Muscle layer of colon (tissue), 2 donors: ENCODE data around the gene ANKRD65.

Source experiments
- H3K27ac ChIP-seq: one replicate; pipeline ENCODE4 v1.7.0; 2013; ENCODE audit warnings: low read depth, mild to moderate bottlenecking, low read length, moderate library complexity
- H3K27me3 ChIP-seq, 2 donors: one replicate each; pipeline ENCODE4 v1.7.0; 2013; ENCODE audit warnings: low read length in 2 of 2, mild to moderate bottlenecking in 2 of 2; ENCODE audit not compliant: insufficient read depth in 2 of 2, control insufficient read depth in 1 of 2
- H3K36me3 ChIP-seq: one replicate; pipeline ENCODE4 v1.7.0; 2013; ENCODE audit warnings: mild to moderate bottlenecking, low read length; ENCODE audit not compliant: insufficient read depth
- H3K4me1 ChIP-seq: one replicate; pipeline ENCODE4 v1.7.0; 2013; ENCODE audit warnings: mild to moderate bottlenecking, low read length; ENCODE audit not compliant: insufficient read depth
- H3K4me3 ChIP-seq, 2 donors: one replicate each; pipeline ENCODE4 v1.7.0; 2013; ENCODE audit warnings: low read length in 2 of 2, low read depth in 1 of 2, mild to moderate bottlenecking in 1 of 2, moderate library complexity in 1 of 2
- H3K9ac ChIP-seq: one replicate; pipeline ENCODE4 v1.7.0; 2013; ENCODE audit warnings: low read length
- H3K9me3 ChIP-seq: one replicate; pipeline ENCODE4 v1.7.0; 2013; ENCODE audit warnings: mild to moderate bottlenecking, low read length
- donor health status: abdominal sarcoma.
- donor health status: Adenocarcinoma of cecum.

ANKRD65 gene

GRCh38 chr1:1440262-1441001 is 19.4 kb upstream of the ANKRD65 start:
- H3K4me1 ChIP-seq = peaks cover 34% of the 10 kb centered on the region

DNA sequence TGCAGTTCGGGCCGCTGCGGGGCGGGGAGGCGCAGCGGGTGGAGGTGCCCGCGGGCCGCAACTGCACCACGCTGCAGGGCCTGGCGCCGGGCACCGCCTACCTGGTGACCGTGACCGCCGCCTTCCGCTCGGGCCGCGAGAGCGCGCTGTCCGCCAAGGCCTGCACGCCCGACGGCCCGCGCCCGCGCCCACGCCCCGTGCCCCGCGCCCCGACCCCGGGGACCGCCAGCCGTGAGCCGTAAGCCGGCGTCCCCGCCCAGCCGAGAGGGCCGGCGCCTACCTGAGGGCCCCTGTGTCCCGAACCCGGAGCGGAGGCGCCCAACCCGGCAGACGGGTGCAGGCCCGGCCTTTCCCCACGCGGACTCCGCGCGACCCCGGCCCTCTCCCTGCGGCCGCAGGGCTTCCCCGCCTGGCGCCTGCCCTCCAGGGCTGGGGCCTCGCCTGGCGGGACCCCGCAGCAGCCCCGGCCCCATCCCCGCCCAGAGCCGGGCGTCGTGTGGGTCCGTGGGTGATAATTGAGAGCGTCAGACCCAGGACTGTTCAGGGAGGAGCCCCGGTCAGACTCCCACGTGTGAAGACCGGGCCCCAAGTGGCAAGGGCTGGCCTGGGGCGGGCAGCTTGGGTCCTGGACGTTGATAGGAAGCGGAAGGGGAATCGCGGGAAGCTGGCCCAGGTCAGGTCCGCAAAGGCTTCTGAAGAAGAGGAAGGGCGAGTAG is 18.6 kb upstream of the ANKRD65 start:
- Histone ChIP-seq H3K27ac (no peak overlapping the region), H3K4me1 (peaks cover 40% of the 10 kb centered on the region)

More at GRCh38 chr1:1440262-1441001, 19.4 kb upstream of the ANKRD65 start:
- no peak overlapping the region for H3K9ac ChIP-seq
- H3K9me3 ChIP-seq = no peaks in the 10 kb centered on the region
- no peak overlapping the region for H3K27ac ChIP-seq
- H3K36me3 ChIP-seq = no peaks in the 10 kb centered on the region
- no peak overlapping the region for H3K4me3 ChIP-seq
- no peaks in the 10 kb centered on the region for H3K27me3 ChIP-seq

DNA sequence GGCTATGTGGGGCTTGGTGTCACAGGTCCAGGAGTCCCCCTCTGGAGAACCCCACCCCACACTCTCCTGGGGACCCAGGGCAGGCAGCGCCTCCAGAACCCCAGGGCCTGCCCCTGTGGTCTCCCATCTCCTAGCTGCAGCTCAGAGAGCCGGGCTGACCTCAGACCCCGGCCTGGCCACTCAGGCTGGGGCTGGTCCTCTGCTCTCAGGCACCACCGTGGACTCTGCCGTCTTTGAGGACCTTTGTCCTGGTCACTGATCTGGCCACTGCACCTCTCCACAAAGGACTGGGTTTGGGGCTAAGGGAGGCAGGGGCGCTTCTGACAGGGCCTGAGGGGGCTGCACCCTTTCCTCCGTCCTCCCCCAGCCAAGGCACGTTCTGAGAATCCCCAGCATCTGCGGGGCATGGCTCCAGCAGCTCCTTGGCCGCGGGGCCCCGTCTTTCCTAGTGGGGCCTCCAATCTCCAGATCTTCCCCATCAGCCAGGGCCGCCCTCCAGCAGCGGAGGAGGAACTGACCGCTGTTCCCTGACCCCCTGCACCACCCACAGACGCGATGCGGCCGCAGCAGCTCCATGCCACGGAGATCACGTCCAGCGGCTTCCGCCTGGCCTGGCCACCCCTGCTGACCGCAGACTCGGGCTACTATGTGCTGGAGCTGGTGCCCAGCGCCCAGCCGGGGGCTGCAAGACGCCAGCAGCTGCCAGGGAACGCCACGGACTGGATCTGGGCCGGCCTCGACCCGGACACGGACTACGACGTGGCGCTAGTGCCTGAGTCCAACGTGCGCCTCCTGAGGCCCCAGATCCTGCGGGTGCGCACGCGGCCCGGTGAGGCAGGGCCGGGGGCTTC is 17.7 kb upstream of the ANKRD65 start:
- Histone ChIP-seq H3K36me3 (no peaks in the 10 kb centered on the region), H3K27me3 (no peaks in the 10 kb centered on the region), H3K4me1 (peaks cover 50% of the 10 kb centered on the region), H3K9ac (no peak overlapping the region), H3K4me3 (no peak overlapping the region), H3K9me3 (no peaks in the 10 kb centered on the region), H3K27ac (no peak overlapping the region)

More for the DNA sequence above, 18.6 kb upstream of the ANKRD65 start:
- no peak overlapping the region for H3K4me3 ChIP-seq
- H3K9me3 ChIP-seq = no peaks in the 10 kb centered on the region
- no peaks in the 10 kb centered on the region for H3K36me3 ChIP-seq
- no peak overlapping the region for H3K9ac ChIP-seq
- no peaks in the 10 kb centered on the region for H3K27me3 ChIP-seq

- no peaks in the 10 kb centered on the region for H3K36me3 ChIP-seq
- H3K27ac ChIP-seq = no peak overlapping the region
- H3K9ac ChIP-seq = no peak overlapping the region
- no peaks in the 10 kb centered on the region for H3K9me3 ChIP-seq
- H3K27me3 ChIP-seq = no peaks in the 10 kb centered on the region
- no peak overlapping the region for H3K4me3 ChIP-seq
- H3K4me1 ChIP-seq = peaks cover 58% of the 10 kb centered on the region
Observed at GRCh38 chr1:1437904-1438376, 16.9 kb upstream of the ANKRD65 start.

GRCh38 chr1:1437033-1437903 is 16.2 kb upstream of the ANKRD65 start:
- Histone ChIP-seq H3K4me1 (peaks cover 64% of the 10 kb centered on the region), H3K27ac (no peak overlapping the region), H3K4me3 (peak overlapping the region in 1 of 2 donors; percentile 74), H3K36me3 (no peaks in the 10 kb centered on the region), H3K9ac (no peak overlapping the region), H3K9me3 (no peaks in the 10 kb centered on the region), H3K27me3 (no peaks in the 10 kb centered on the region)

DNA sequence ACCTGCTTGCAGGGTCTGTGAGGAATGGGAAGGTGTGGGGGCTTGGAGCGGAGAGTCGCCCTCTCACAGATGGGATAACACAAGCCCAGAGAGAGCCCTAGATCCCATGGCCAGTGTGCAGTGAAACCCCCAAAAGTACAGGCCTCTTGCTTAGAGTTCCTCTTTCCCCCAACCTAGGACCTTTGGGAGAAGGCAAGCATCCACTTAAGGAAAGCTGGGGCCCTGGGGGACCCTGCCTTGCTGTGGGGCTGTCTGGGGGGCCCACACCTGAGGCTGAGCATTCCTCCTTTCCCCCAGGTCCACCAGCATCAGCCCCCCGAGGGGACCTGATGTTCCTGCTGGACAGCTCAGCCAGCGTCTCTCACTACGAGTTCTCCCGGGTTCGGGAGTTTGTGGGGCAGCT is 15.6 kb upstream of the ANKRD65 start:
- Histone ChIP-seq H3K4me1 (peaks cover 64% of the 10 kb centered on the region), H3K27ac (peak overlapping the region; percentile 82), H3K4me3 (peak overlapping the region; percentile 52 to 74), H3K9ac (no peak overlapping the region), H3K9me3 (no peaks in the 10 kb centered on the region), H3K36me3 (no peaks in the 10 kb centered on the region), H3K27me3 (no peaks in the 10 kb centered on the region)

GRCh38 chr1:1435911-1436629 is 15.0 kb upstream of the ANKRD65 start:
- Histone ChIP-seq H3K9me3 (no peaks in the 10 kb centered on the region), H3K4me1 (peaks cover 64% of the 10 kb centered on the region), H3K27ac (peak overlapping the region; percentile 82), H3K9ac (no peak overlapping the region), H3K36me3 (no peaks in the 10 kb centered on the region), H3K4me3 (peak overlapping the region; percentile 52 to 74), H3K27me3 (no peaks in the 10 kb centered on the region)

GRCh38 chr1:1435106-1435903 is 14.2 kb upstream of the ANKRD65 start, which contains the start of gene VWA1:
VWA1 (plus strand) TSS chr1:1435690; CDS start chr1:1435749, 59 bp downstream.
- H3K9ac ChIP-seq = peak within 1 kb of the TSS; percentile 39
- no peaks in the 10 kb centered on the region for H3K27me3 ChIP-seq
- H3K9me3 ChIP-seq = no peaks in the 10 kb centered on the region
- H3K36me3 ChIP-seq = no peaks in the 10 kb centered on the region
- H3K4me1 ChIP-seq = peaks cover 62% of the 10 kb centered on the region
- H3K27ac ChIP-seq = peak within 1 kb of the TSS; percentile 94
- peak within 1 kb of the TSS; percentile 52 to 74 for H3K4me3 ChIP-seq

DNA sequence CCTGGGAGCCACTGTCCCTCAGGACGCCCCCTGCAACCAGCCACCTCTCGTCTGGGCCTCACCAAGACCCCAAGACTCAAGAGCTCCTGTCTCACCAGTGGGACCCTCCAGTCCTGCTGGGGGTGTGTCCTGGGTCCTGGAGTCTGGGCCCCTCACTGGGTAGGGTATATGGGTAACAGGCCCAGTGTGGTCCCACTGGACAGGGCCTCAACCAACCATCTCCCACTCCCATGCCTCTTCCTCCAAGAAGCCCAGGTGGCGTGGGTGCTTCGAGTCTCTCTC is 13.7 kb upstream of the ANKRD65 start:
- H3K27me3 ChIP-seq = no peaks in the 10 kb centered on the region
- peaks cover 67% of the 10 kb centered on the region for H3K4me1 ChIP-seq
- peak overlapping the region; percentile 39 for H3K9ac ChIP-seq
- no peaks in the 10 kb centered on the region for H3K36me3 ChIP-seq
- peak overlapping the region; percentile 17 to 70 for H3K4me3 ChIP-seq
- H3K9me3 ChIP-seq = no peaks in the 10 kb centered on the region
- H3K27ac ChIP-seq = peak overlapping the region; percentile 94
